ENCODE measurements around the gene ST6GALNAC3. TPM values are rescaled to one million over a fixed set of nuclear protein-coding genes. Genes with fewer than 3 reads are reported as not detected.

Gene ST6GALNAC3
- total RNA-seq, 1 donor from 2014 or later = 46.8 TPM

DNA sequence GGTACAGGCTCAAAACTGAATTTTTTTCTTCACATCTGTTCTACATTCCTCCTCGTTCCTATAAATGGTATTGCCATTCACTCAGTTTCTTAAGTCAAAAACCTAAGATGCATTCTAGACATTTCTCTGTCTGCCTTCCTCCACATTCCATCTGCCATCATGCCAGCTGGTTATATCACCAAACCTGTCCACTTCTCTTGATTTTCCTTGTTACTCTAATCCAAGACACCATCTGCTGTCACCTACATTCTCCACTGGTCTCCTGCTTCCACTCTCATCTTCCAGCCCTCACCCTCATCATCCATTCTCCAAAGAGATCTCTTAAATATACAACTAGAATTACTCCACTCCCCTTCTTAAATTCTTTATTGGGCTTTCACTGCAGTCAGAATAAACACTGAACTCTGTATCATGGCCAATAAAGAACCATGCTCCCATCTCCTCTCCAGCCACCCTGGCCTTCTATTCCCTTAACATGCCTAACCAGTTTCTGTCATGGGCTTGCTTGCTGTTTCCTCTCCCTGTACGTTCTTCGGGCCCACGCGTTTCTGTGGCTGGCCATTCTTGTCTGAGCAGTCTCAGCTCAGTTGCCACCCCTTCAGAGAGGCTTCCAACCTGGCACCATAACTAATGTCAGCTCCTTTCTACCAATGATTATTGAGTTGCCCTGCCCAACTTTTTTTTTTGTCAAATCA, 278.3 kb downstream of the ST6GALNAC3 start:
- TF ChIP-seq, protein P1, sequence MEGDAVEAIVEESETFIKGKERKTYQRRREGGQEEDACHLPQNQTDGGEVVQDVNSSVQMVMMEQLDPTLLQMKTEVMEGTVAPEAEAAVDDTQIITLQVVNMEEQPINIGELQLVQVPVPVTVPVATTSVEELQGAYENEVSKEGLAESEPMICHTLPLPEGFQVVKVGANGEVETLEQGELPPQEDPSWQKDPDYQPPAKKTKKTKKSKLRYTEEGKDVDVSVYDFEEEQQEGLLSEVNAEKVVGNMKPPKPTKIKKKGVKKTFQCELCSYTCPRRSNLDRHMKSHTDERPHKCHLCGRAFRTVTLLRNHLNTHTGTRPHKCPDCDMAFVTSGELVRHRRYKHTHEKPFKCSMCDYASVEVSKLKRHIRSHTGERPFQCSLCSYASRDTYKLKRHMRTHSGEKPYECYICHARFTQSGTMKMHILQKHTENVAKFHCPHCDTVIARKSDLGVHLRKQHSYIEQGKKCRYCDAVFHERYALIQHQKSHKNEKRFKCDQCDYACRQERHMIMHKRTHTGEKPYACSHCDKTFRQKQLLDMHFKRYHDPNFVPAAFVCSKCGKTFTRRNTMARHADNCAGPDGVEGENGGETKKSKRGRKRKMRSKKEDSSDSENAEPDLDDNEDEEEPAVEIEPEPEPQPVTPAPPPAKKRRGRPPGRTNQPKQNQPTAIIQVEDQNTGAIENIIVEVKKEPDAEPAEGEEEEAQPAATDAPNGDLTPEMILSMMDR (IDR thresholded peaks at IDR 0.05; ENCODE audit: unreplicated experiment) = no peak
- DNase-seq (ENCODE audit: low spot score) = no peak
- Mint-ChIP-seq H3K4me1 (ENCODE audit: unreplicated experiment) (peaks cover 6% of the 10 kb centered on the region), H3K9me3 (ENCODE audit: unreplicated experiment) (no peaks in the 10 kb centered on the region), H3K4me3 (ENCODE audit: unreplicated experiment) (no peak overlapping the region), H3K27me3 (ENCODE audit: unreplicated experiment) (no peaks in the 10 kb centered on the region), H3K36me3 (ENCODE audit: low read depth, unreplicated experiment) (no peaks in the 10 kb centered on the region), H3K27ac (ENCODE audit: unreplicated experiment) (no peak overlapping the region)

DNA sequence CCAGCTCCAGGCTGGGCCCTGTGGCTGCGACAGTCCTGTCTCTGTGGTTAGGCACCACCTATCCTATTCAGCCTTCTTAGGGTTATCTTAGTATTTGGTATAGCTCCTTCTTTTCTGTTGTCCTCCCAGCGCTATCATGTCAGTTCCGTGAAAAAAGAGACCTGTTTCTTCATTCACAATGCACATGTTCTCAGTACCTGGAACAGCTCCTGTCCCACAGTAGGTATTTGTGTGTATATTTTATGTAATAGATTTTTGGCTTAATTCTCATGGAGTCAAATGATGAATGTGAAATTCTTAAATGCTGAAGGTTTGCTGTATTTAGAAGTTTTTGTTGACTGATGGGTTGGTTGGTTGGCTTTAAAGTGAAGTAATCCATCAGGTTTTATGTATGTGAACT, 279.7 kb downstream of the ST6GALNAC3 start:
- Mint-ChIP-seq H3K36me3 (ENCODE audit: low read depth, unreplicated experiment) (no peaks in the 10 kb centered on the region), H3K4me3 (ENCODE audit: unreplicated experiment) (no peak overlapping the region), H3K9me3 (ENCODE audit: unreplicated experiment) (no peaks in the 10 kb centered on the region), H3K27me3 (ENCODE audit: unreplicated experiment) (no peaks in the 10 kb centered on the region), H3K4me1 (ENCODE audit: unreplicated experiment) (peaks cover 6% of the 10 kb centered on the region), H3K27ac (ENCODE audit: unreplicated experiment) (no peak overlapping the region)
- TF ChIP-seq, protein P1 (IDR thresholded peaks at IDR 0.05; ENCODE audit: unreplicated experiment) = no peak
- DNase-seq (ENCODE audit: low spot score) = no peak

DNA sequence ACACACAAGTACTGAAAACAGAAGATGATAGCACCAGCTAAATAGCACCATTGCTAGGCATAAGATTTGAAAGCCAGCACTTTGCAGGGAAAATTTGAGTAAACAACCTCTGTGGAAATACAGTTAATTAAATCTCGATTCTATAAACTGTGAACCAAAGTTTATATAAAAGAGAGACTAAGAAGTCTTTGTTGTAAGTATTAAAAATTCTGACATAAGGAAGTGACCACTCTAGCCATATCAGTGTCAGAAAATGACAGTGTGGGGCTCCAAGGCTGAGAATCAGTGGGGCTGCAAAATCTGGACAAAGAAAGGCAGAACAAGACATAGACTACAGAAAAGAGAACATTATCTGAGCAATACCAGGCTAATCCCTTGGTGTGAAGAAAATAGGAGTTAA, 292.2 kb downstream of the ST6GALNAC3 start:
- no peak overlapping the region for H3K27ac Mint-ChIP-seq (ENCODE audit: unreplicated experiment)
- H3K36me3 Mint-ChIP-seq (ENCODE audit: low read depth, unreplicated experiment) = no peaks in the 10 kb centered on the region
- DNase-seq (ENCODE audit: low spot score) = no peak
- no peak overlapping the region for H3K4me3 Mint-ChIP-seq (ENCODE audit: unreplicated experiment)
- TF ChIP-seq, protein P1 (IDR thresholded peaks at IDR 0.05; ENCODE audit: unreplicated experiment) = no peak
- H3K27me3 Mint-ChIP-seq (ENCODE audit: unreplicated experiment) = no peaks in the 10 kb centered on the region
- peaks cover 22% of the 10 kb centered on the region for H3K4me1 Mint-ChIP-seq (ENCODE audit: unreplicated experiment)
- H3K9me3 Mint-ChIP-seq (ENCODE audit: unreplicated experiment) = no peaks in the 10 kb centered on the region

DNA sequence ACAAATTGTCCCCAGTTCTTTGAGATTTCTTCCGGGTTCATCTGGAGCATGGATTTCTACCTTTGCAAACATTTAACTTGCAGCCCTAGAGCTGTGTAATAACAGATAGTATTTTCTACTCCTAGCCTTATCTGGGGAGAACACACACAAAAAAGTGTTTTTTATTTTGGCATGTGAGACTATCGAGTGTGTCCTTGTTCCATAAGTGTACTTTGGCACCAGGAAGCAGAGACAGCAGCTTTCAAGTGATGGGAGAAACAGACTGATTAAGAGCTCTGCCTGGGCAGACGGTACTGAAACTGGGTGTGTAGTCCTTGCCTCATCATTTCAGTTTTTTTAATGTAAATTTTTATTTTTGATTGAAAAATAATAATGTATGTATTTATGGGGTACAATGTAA, 297.4 kb downstream of the ST6GALNAC3 start:
- DNase-seq (ENCODE audit: low spot score) = no peak

DNA sequence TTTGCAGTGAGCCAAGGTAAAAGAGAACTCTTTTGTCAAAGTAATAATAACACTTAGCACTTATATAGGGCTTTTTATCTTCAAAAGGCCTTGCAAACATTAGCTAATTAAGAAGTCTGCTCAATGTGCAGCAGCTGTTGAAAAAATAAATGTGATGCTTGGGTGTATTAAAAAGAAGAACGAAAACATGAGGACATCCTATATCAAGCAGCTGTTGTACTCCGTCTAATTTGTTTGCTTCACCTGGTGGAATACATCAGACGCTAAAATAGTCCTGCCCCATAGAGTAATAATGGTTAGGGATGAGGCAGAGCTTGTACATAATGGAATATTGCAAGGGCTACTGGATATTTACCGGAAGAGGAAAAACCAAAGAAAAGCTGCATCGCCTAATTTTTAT, 299.5 kb downstream of the ST6GALNAC3 start:
- TF ChIP-seq, protein P1 (IDR thresholded peaks at IDR 0.05; ENCODE audit: unreplicated experiment) = no peak
- Mint-ChIP-seq H3K36me3 (ENCODE audit: low read depth, unreplicated experiment) (no peaks in the 10 kb centered on the region), H3K27me3 (ENCODE audit: unreplicated experiment) (no peaks in the 10 kb centered on the region), H3K4me1 (ENCODE audit: unreplicated experiment) (peaks cover 5% of the 10 kb centered on the region), H3K9me3 (ENCODE audit: unreplicated experiment) (no peaks in the 10 kb centered on the region), H3K4me3 (ENCODE audit: unreplicated experiment) (no peak overlapping the region), H3K27ac (ENCODE audit: unreplicated experiment) (no peak overlapping the region)
- DNase-seq (ENCODE audit: low spot score) = no peak

More for the DNA sequence above, 297.4 kb downstream of the ST6GALNAC3 start:
- Mint-ChIP-seq H3K36me3 (ENCODE audit: low read depth, unreplicated experiment) (no peaks in the 10 kb centered on the region), H3K27ac (ENCODE audit: unreplicated experiment) (no peak overlapping the region), H3K27me3 (ENCODE audit: unreplicated experiment) (no peaks in the 10 kb centered on the region), H3K4me1 (ENCODE audit: unreplicated experiment) (peaks cover 14% of the 10 kb centered on the region), H3K9me3 (ENCODE audit: unreplicated experiment) (no peaks in the 10 kb centered on the region), H3K4me3 (ENCODE audit: unreplicated experiment) (no peak overlapping the region)
- TF ChIP-seq, protein P1 (IDR thresholded peaks at IDR 0.05; ENCODE audit: unreplicated experiment) = no peak
